Esophagus muscularis mucosa (tissue), 4 donors: Measurements from ENCODE around the gene KANTR. TPM values are rescaled to one million over a fixed set of nuclear protein-coding genes. Genes with fewer than 3 reads are reported as not detected.

Experiments
- DNase-seq: peaks from one replicate; pipeline ENCODE4 v3.0.0-alpha.2; 2017; ENCODE audit errors: extremely low spot score
- H3K27ac ChIP-seq, 4 donors: fragments of 200-600 bp; sonication (generic); replicated peaks in 1 of 4; 1 replicate in 3 of 4; 2 replicates in 1 of 4; pipeline ENCODE4 v1.5.1; 2016 to 2019; ENCODE audit warnings: mild to moderate bottlenecking in 1 of 4
- H3K27me3 ChIP-seq, 4 donors: fragments of 200-600 bp; sonication (generic); one replicate each; pipeline versions ENCODE4 v1.5.1 to v1.6.0; 2016 to 2019
- H3K36me3 ChIP-seq, 4 donors: fragments of 200-600 bp; sonication (generic); one replicate each; pipeline ENCODE4 v1.5.1; 2016 to 2019
- H3K4me1 ChIP-seq, 4 donors: fragments of 200-600 bp; sonication (generic); one replicate each; pipeline ENCODE4 v1.5.1; 2016 to 2019
- H3K4me3 ChIP-seq, 4 donors: fragments of 200-600 bp; sonication (generic); 1 replicate in 2 of 4; 2 replicates in 2 of 4; pipeline ENCODE4 v1.5.1; 2016 to 2019; ENCODE audit warnings: mild to moderate bottlenecking in 4 of 4, moderate library complexity in 1 of 4
- H3K9me3 ChIP-seq, 4 donors: fragments of 200-600 bp; sonication (generic); 1 replicate in 3 of 4; 2 replicates in 1 of 4; pipeline ENCODE4 v1.5.1; 2016 to 2019
- CTCF ChIP-seq, 3 experiments: fragments of 200-600 bp in 2 of 3; fragments of 450-650 bp in 1 of 3; sonication (generic) in 2 of 3; IDR thresholded peaks; one replicate each; pipeline ENCODE4 v1.5.1; 2017 to 2019; ENCODE audit warnings: antibody characterized with exemption in 3 of 3, mild to moderate bottlenecking in 2 of 3, moderate library complexity in 1 of 3
- EP300 ChIP-seq: sonication (generic); formaldehyde crosslinking; IDR thresholded peaks from one replicate; pipeline ENCODE4 v1.6.1; 2017; ENCODE audit warnings: antibody characterized with exemption
- POLR2A ChIP-seq: fragments of 450-650 bp; IDR thresholded peaks from one replicate; pipeline ENCODE4 v1.6.1; 2017; ENCODE audit warnings: antibody characterized with exemption, moderate library complexity, mild to moderate bottlenecking, low read depth
- POLR2AphosphoS5 ChIP-seq, 2 donors: sonication (generic); formaldehyde crosslinking; IDR thresholded peaks; one replicate each; pipeline ENCODE4 v1.6.1; 2017; ENCODE audit warnings: antibody characterized with exemption in 2 of 2
- WGBS: methylation state at CpG from one replicate; pipeline ENCODE4 v1.1.5; 2018; 5-methylcytosine and 5-hydroxymethylcytosine counted together
- intact Hi-C: fragments of 100-400 bp; cut with DNase I; formaldehyde crosslinking; loops from one replicate; pipeline ENCODE4 v1.15.1; 2023
- total RNA-seq, 4 donors: library from RNA; depleted of rRNA; stranded (reverse); fragments of >200 nt; gene quantifications; one replicate each; pipeline versions ENCODE4 v1.1.0 to v1.2.1, GENCODE V29; 2016

Gene KANTR
- total RNA-seq, 4 donors from 2014 or later, result 8.3 to 17.4 (median 14.2) TPM

- Histone ChIP-seq H3K4me1 (peaks cover 7 to 61% (median 33%) of the 10 kb centered on the region in 4 donors), H3K36me3 (peaks cover 6 to 20% (median 18%) of the 10 kb centered on the region in 4 donors), H3K4me3 (peak overlapping the region; percentile 44 to 84 (median 62)), H3K27me3 (no peaks in the 10 kb centered on the region), H3K9me3 (no peaks in the 10 kb centered on the region), H3K27ac (peak overlapping the region; percentile 84 to 97 (median 94))
- intact Hi-C loops, result loop anchor here (1.0 kb wide), 1 partner anchor 18 kb away; no protein-coding TSS in a partner anchor
- DNase-seq, result no peak
- TF ChIP-seq POLR2A (no peak), CTCF (IDR thresholded peaks at IDR 0.05) (peak; percentile 76 to 87 (median 80)), EP300 (no peak), POLR2AphosphoS5 (IDR thresholded peaks at IDR 0.05) (peak in 1 of 2 donors; percentile 33)
- 18% methylated on average over 11 of the region's 11 CpGs for WGBS
Observed at GRCh38 chrX:53089224-53089842, 4.6 kb upstream of the KANTR start.

GRCh38 chrX:53089925-53090324 lies 4.0 kb upstream of the KANTR start:
- WGBS, result 53% methylated on average over 2 of the region's 2 CpGs
- peak overlapping the region in 1 of 4 donors; percentile 84 for H3K27ac ChIP-seq
- no peak for DNase-seq
- intact Hi-C loops, result loop anchor here (1.0 kb wide), 1 partner anchor 19 kb away; no protein-coding TSS in a partner anchor
- TF ChIP-seq CTCF (IDR thresholded peaks at IDR 0.05), result no peak
- no peak for TF ChIP-seq EP300
- no peak for TF ChIP-seq POLR2AphosphoS5 (IDR thresholded peaks at IDR 0.05)
- no peak for TF ChIP-seq POLR2A
- peaks cover 11 to 59% (median 35%) of the 10 kb centered on the region in 4 donors for H3K4me1 ChIP-seq
- H3K36me3 ChIP-seq, result peaks cover 4 to 14% (median 12%) of the 10 kb centered on the region in 4 donors
- no peaks in the 10 kb centered on the region for H3K9me3 ChIP-seq
- H3K4me3 ChIP-seq, result no peak overlapping the region
- no peaks in the 10 kb centered on the region for H3K27me3 ChIP-seq

- Histone ChIP-seq H3K4me1 (peaks cover 10 to 52% (median 32%) of the 10 kb centered on the region in 4 donors), H3K27me3 (no peaks in the 10 kb centered on the region), H3K4me3 (no peak overlapping the region), H3K9me3 (no peaks in the 10 kb centered on the region), H3K36me3 (no peaks in the 10 kb centered on the region), H3K27ac (no peak overlapping the region)
- no peak for TF ChIP-seq EP300
- no peak for TF ChIP-seq POLR2A
- no peak for TF ChIP-seq CTCF (IDR thresholded peaks at IDR 0.05)
- no peak for TF ChIP-seq POLR2AphosphoS5 (IDR thresholded peaks at IDR 0.05)
- DNase-seq, result no peak
- WGBS, result 75% methylated on average over 1 of the region's 2 CpGs
- intact Hi-C loops, result no loop called here
Observed at GRCh38 chrX:53091354-53091753, 2.6 kb upstream of the KANTR start.

GRCh38 chrX:53093177-53093655 lies 726 bp upstream of the KANTR start:
- TF ChIP-seq CTCF (IDR thresholded peaks at IDR 0.05) (peak; percentile 59 to 65 (median 63)), POLR2A (no peak), EP300 (no peak), POLR2AphosphoS5 (IDR thresholded peaks at IDR 0.05) (peak in 1 of 2 donors; percentile 47)

More at GRCh38 chrX:53093177-53093655, 726 bp upstream of the KANTR start:
- Histone ChIP-seq H3K36me3 (no peaks in the 10 kb centered on the region), H3K4me3 (peak overlapping the region; percentile 65 to 70 (median 67)), H3K4me1 (peaks cover 5 to 33% (median 14%) of the 10 kb centered on the region in 4 donors), H3K27me3 (no peaks in the 10 kb centered on the region), H3K9me3 (no peaks in the 10 kb centered on the region), H3K27ac (peak overlapping the region; percentile 89 to 94 (median 92))
- intact Hi-C loops, result no loop called here
- DNase-seq, result peak; percentile 93
- WGBS, result 25% methylated on average over 16 of the region's 16 CpGs
